ENCODE results near the gene GOLGA3.
A peak's percentile ranks its signal among the peaks of the same experiment; 100 is the strongest.
"Not testable (repeated sequence)": the region's sequence is repeated elsewhere in the genome, so short reads cannot be mapped to it uniquely, and the experiment has no call there.

The GOLGA3 gene

DNA sequence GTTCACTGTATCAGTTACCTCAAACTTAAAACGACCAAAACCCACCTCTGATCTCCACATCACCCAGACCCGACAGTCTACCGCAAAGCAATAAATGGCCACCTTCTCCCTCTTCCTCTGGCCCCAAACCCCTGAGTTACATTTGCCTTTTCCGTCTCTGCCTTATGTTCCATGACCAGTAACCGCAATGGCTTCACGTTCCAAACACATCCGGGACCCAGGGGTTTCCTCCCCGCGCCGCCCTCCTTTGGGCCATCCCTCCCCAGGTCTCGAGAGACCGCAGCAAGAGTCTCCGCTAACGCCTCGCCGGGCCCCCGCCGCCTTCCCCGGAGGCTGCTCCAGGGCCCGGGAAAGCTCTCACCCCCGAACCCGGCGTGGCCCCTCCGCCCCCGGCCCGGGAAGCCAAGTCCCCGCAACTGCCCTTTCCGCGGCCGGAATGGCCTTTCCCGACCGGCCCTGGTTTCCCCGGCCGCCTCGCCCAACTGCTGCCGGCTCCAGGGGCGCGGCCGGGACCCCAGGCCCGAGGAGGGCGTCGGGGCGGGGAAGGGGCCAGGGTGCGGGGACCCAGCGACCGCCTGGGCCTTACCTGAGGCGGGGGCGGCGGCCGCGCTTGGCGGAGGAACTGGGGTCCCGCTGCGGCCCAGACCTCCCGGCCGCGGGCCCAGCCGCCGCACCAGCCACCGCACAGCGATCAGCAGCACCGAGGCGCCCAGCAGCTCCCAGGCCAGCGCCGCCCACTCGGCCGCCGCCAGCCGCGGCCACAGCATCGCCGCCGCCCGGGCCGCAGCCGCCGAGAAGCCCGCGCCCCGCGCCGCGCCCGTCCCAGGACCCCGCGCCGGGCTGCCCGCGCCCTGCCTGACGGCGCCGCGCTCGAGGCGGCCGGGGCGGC lies 67.4 kb downstream of the GOLGA3 start, which contains the start of gene ANKLE2:
TSS of gene ANKLE2 (minus strand) at position 801 of the 889 bp plus-strand sequence. CDS start at position 767, 34 bp downstream.
- peaks cover 4% of the 10 kb centered on the region; the same call in 1 of the 2 replicates for H3K4me1 ChIP-seq (ENCODE audit: insufficient read depth, low read length)
- WGBS: under 1% methylated on average over 97 of the region's 97 CpGs
- H3K9ac ChIP-seq (ENCODE audit: low read depth, low read length): peak within 1 kb of the TSS; percentile 92
- H3K9me3 ChIP-seq (ENCODE audit: insufficient read depth, low read depth, low read length): no peaks in the 10 kb centered on the region
- peaks cover 21% of the 10 kb centered on the region for H3K36me3 ChIP-seq (ENCODE audit: insufficient read depth, low read length)
- peak within 1 kb of the TSS; percentile 96 for H3K27ac ChIP-seq (ENCODE audit: low read depth, low read length)
- no peaks in the 10 kb centered on the region for H3K27me3 ChIP-seq (ENCODE audit: insufficient read depth, low read length)
- peak within 1 kb of the TSS; percentile 94 for H3K4me3 ChIP-seq (ENCODE audit: low read length)

DNA sequence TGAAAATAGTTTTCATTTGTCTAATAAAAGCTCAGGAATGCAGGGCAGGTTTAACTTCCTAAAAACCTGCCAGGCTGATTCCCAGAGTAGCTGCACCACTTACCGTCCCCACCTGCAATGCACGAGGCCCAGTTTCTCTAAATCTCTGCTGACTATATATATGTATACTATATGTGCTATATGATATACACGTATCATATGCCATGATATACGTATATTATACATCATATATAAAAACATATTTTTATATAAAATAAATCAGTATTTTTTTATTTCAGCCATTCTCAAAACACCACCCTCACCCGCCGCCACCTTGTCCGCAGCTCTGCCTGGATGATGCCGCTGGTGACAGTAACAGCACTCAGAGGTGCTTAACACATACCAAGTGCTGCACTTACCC lies 69.3 kb downstream of the GOLGA3 start:
- H3K36me3 ChIP-seq (ENCODE audit: insufficient read depth, low read length): peaks cover 29% of the 10 kb centered on the region
- H3K27me3 ChIP-seq (ENCODE audit: insufficient read depth, low read length): no peaks in the 10 kb centered on the region
- no peak overlapping the region for H3K9ac ChIP-seq (ENCODE audit: low read depth, low read length)
- H3K4me3 ChIP-seq (ENCODE audit: low read length): no peak overlapping the region
- peaks cover 4% of the 10 kb centered on the region; the same call in 1 of the 2 replicates for H3K4me1 ChIP-seq (ENCODE audit: insufficient read depth, low read length)
- 95% methylated on average over 5 of the region's 8 CpGs for WGBS
- H3K27ac ChIP-seq (ENCODE audit: low read depth, low read length): no peak overlapping the region
- no peaks in the 10 kb centered on the region for H3K9me3 ChIP-seq (ENCODE audit: insufficient read depth, low read depth, low read length)

DNA sequence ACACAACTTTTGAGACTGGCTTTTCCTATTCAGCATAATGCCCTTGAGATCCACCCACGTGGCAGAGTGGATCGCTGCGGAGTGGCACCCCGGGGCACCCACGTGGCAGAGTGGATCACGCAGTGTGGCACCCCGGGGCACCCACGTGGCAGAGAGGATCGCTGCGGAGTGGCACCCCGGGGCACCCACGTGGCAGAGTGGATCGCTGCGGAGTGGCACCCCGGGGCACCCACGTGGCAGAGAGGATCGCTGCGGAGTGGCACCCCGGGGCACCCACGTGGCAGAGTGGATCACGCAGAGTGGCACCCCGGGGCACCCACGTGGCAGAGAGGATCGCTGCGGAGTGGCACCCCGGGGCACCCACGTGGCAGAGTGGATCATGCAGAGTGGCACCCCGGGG lies 69.8 kb downstream of the GOLGA3 start:
- H3K9ac ChIP-seq (ENCODE audit: low read depth, low read length); H3K9me3 ChIP-seq (ENCODE audit: insufficient read depth, low read depth, low read length); H3K27me3 ChIP-seq (ENCODE audit: insufficient read depth, low read length); H3K4me3 ChIP-seq (ENCODE audit: low read length); H3K4me1 ChIP-seq (ENCODE audit: insufficient read depth, low read length); H3K27ac ChIP-seq (ENCODE audit: low read depth, low read length): not testable (repeated sequence)
- H3K36me3 ChIP-seq (ENCODE audit: insufficient read depth, low read length): peaks cover 34% of the 10 kb centered on the region
- WGBS: 93% methylated on average over 20 of the region's 28 CpGs

DNA sequence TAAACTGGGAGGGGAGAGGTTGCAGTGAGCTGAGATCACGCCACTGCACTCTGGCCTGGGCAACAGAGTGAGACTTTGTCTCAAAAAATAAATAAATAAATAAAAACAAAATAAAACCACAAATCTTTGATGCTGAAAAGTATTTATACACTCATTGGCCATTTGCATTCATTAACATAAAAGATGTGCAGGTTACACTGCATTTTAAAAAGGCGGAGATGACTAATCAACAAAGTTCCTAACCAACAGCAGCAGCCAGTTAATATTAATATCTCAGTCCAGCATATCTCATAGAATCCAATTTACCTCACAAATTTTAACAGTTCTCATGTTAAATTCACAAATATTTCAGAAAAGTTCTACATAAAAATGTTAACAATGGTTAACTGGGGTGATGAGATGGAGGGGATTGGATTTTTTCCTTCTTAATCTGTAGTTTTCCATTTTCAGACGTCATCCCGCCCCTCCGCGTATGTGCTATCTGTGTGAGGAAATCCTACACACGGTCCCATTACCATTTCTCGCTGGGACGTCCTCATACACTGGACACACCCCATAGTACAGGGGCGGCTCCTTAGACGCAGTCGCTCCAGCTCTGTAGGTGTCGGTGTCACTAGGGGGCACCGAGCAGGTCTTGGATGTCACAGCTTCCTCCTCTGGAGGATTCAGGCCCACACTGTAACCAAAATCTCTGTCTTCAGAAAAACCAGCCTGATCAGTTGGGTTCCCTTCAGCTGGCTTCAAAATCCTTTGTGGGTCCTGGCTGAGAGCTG lies 74.3 kb downstream of the GOLGA3 start:
- no peak overlapping the region for H3K4me3 ChIP-seq (ENCODE audit: low read length)
- H3K9me3 ChIP-seq (ENCODE audit: insufficient read depth, low read depth, low read length): no peaks in the 10 kb centered on the region
- no peaks in the 10 kb centered on the region for H3K4me1 ChIP-seq (ENCODE audit: insufficient read depth, low read length)
- no peak overlapping the region for H3K9ac ChIP-seq (ENCODE audit: low read depth, low read length)
- WGBS: 92% methylated on average over 14 of the region's 14 CpGs
- H3K27ac ChIP-seq (ENCODE audit: low read depth, low read length): no peak overlapping the region
- peaks cover 74% of the 10 kb centered on the region for H3K36me3 ChIP-seq (ENCODE audit: insufficient read depth, low read length)
- H3K27me3 ChIP-seq (ENCODE audit: insufficient read depth, low read length): no peaks in the 10 kb centered on the region

DNA sequence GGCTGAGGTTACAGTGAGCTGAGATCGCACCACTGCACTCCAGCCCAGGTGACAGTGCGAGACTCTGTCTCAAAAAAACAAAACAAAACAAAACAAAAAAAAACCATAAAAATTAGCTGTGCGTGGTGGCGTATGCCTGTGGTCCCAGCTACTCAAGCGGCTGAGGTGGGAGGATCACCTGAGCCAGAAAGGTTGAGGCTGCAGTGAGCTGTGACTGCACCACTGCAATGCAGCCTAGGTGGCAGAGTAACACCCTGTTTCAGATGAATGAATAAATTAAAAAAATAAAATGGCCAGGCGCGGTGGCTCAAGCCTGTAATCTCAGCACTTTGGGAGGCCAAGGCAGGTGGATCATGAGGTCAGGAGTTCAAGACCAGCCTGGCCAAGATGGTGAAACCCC lies 75.0 kb downstream of the GOLGA3 start:
- H3K36me3 ChIP-seq (ENCODE audit: insufficient read depth, low read length): peaks cover 77% of the 10 kb centered on the region
- H3K4me3 ChIP-seq (ENCODE audit: low read length): not testable (repeated sequence)
- over 99% methylated on average over 7 of the region's 7 CpGs for WGBS

DNA sequence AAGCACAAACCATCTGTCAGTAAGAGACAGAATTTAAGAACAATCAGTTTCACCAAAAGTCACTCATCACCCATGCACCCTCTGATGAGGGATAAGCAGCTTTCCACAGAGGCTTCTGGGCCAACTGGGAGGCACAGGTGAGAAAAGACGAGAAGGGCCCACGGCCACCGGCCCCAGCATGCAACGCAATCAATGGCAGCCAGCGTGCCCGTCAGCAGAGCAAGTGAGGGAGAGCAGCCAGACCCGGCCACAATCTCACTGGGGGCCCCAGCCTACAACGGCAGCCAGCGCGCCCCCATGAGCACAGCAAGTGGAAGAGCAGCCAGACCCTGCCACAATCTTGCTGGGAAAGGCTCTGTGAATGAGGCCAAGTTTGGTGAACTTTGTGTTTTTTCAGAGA lies 80.3 kb downstream of the GOLGA3 start:
- no peak overlapping the region for H3K27ac ChIP-seq (ENCODE audit: low read depth, low read length)
- no peaks in the 10 kb centered on the region for H3K27me3 ChIP-seq (ENCODE audit: insufficient read depth, low read length)
- no peaks in the 10 kb centered on the region for H3K9me3 ChIP-seq (ENCODE audit: insufficient read depth, low read depth, low read length)
- H3K4me3 ChIP-seq (ENCODE audit: low read length): no peak overlapping the region
- H3K36me3 ChIP-seq (ENCODE audit: insufficient read depth, low read length): peaks cover 98% of the 10 kb centered on the region
- no peak overlapping the region for H3K9ac ChIP-seq (ENCODE audit: low read depth, low read length)
- H3K4me1 ChIP-seq (ENCODE audit: insufficient read depth, low read length): no peaks in the 10 kb centered on the region
- WGBS: 92% methylated on average over 10 of the region's 10 CpGs

More for the DNA sequence above, 75.0 kb downstream of the GOLGA3 start:
- H3K9ac ChIP-seq (ENCODE audit: low read depth, low read length); H3K9me3 ChIP-seq (ENCODE audit: insufficient read depth, low read depth, low read length); H3K27me3 ChIP-seq (ENCODE audit: insufficient read depth, low read length); H3K27ac ChIP-seq (ENCODE audit: low read depth, low read length); H3K4me1 ChIP-seq (ENCODE audit: insufficient read depth, low read length): not testable (repeated sequence)

DNA sequence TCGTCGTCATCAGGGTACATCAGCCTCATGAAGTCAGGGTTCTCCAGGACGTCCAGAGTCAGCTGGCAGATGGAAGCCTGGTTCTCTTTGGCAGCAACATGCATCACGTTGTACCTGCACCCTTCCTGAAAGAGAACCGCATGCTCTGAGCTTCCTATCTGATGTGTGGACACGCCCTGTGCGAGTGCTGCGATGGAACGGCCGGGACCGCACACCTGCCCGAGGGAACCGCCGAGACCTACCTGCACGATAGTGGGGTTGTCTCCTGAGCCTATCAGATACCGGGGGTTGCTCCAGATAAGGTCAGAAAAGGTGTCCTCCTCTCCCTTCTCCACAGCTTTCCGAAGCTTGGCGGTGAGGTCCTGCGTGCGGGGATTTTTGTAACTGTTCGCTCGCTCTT lies 80.8 kb downstream of the GOLGA3 start:
- Histone ChIP-seq H3K9me3 (ENCODE audit: insufficient read depth, low read depth, low read length) (no peaks in the 10 kb centered on the region), H3K27me3 (ENCODE audit: insufficient read depth, low read length) (no peaks in the 10 kb centered on the region), H3K9ac (ENCODE audit: low read depth, low read length) (no peak overlapping the region), H3K36me3 (ENCODE audit: insufficient read depth, low read length) (peaks cover 98% of the 10 kb centered on the region), H3K4me1 (ENCODE audit: insufficient read depth, low read length) (no peaks in the 10 kb centered on the region), H3K4me3 (ENCODE audit: low read length) (no peak overlapping the region), H3K27ac (ENCODE audit: low read depth, low read length) (no peak overlapping the region)
- WGBS: 96% methylated on average over 22 of the region's 22 CpGs

DNA sequence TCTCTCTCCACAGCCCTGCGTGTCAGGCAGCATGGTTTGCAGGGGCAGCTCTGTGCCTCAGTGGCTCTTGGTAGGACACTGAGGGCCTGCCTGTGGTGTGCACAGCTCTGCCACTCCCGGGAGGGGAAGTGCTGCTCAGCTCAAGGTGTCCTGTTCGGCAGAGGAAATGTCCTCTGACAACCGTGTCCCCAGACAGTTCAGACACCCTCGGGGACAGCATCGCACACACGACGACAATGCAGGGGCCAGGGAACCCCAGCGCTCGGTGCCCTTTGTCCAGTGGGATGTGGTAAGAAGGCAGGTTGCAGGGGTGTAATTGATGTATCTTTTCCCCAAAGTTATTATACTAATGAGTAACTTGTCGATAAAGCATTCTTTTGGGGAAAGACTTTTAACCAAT lies 81.3 kb downstream of the GOLGA3 start:
- H3K27ac ChIP-seq (ENCODE audit: low read depth, low read length): no peak overlapping the region
- 99% methylated on average over 11 of the region's 11 CpGs for WGBS
- no peak overlapping the region for H3K4me3 ChIP-seq (ENCODE audit: low read length)
- no peaks in the 10 kb centered on the region for H3K4me1 ChIP-seq (ENCODE audit: insufficient read depth, low read length)
- H3K27me3 ChIP-seq (ENCODE audit: insufficient read depth, low read length): no peaks in the 10 kb centered on the region
- peaks cover 98% of the 10 kb centered on the region for H3K36me3 ChIP-seq (ENCODE audit: insufficient read depth, low read length)
- H3K9me3 ChIP-seq (ENCODE audit: insufficient read depth, low read depth, low read length): no peaks in the 10 kb centered on the region
- no peak overlapping the region for H3K9ac ChIP-seq (ENCODE audit: low read depth, low read length)

DNA sequence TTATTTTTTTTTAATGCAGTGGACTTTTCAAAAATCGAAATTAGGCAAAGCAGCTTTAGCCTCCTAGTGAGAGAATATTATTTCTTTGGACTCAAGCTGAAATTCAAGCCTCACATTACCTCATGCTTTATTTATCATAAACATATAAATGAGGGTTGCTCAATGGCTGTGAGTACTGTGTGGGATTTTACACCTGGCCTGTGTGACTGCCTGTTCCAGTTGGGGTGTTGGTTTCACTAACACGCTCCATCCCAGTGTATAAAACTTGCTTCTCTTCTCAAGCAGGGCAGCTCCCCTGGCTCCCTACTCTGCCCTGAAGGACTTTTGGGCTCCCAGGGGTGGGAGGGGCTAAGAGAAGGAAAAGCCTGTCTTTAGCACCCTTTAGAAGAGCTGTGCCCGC lies 82.1 kb downstream of the GOLGA3 start:
- H3K27ac ChIP-seq (ENCODE audit: low read depth, low read length): no peak overlapping the region
- peaks cover 98% of the 10 kb centered on the region for H3K36me3 ChIP-seq (ENCODE audit: insufficient read depth, low read length)
- WGBS: 97% methylated on average over 2 of the region's 3 CpGs
- no peaks in the 10 kb centered on the region for H3K4me1 ChIP-seq (ENCODE audit: insufficient read depth, low read length)
- H3K27me3 ChIP-seq (ENCODE audit: insufficient read depth, low read length): no peaks in the 10 kb centered on the region
- H3K9ac ChIP-seq (ENCODE audit: low read depth, low read length): no peak overlapping the region
- H3K9me3 ChIP-seq (ENCODE audit: insufficient read depth, low read depth, low read length): no peaks in the 10 kb centered on the region
- H3K4me3 ChIP-seq (ENCODE audit: low read length): no peak overlapping the region

DNA sequence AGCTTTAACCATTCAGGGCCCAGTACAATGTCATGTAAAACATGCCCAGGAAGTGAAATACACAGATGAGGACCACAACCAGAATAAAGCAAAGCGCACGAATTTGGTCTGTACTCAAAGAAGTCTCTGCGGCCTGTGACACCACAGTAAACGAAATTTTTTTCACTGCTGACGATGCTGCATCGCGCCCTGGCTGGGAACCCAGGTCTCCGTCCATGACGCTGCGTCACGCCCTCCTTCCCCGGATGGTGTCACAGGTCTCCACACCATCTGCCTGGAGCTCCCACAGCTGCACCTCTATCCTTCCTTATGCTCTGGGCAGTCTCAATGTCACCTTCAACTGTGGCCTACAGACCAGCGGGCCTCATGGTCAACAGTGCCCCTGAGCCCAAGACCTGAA lies 84.8 kb downstream of the GOLGA3 start:
- no peak overlapping the region for H3K4me3 ChIP-seq (ENCODE audit: low read length)
- H3K27me3 ChIP-seq (ENCODE audit: insufficient read depth, low read length): no peaks in the 10 kb centered on the region
- H3K9ac ChIP-seq (ENCODE audit: low read depth, low read length): no peak overlapping the region
- no peak overlapping the region for H3K27ac ChIP-seq (ENCODE audit: low read depth, low read length)
- WGBS: 94% methylated on average over 13 of the region's 13 CpGs
- H3K36me3 ChIP-seq (ENCODE audit: insufficient read depth, low read length): peaks cover 98% of the 10 kb centered on the region
- no peaks in the 10 kb centered on the region for H3K9me3 ChIP-seq (ENCODE audit: insufficient read depth, low read depth, low read length)
- no peaks in the 10 kb centered on the region for H3K4me1 ChIP-seq (ENCODE audit: insufficient read depth, low read length)

DNA sequence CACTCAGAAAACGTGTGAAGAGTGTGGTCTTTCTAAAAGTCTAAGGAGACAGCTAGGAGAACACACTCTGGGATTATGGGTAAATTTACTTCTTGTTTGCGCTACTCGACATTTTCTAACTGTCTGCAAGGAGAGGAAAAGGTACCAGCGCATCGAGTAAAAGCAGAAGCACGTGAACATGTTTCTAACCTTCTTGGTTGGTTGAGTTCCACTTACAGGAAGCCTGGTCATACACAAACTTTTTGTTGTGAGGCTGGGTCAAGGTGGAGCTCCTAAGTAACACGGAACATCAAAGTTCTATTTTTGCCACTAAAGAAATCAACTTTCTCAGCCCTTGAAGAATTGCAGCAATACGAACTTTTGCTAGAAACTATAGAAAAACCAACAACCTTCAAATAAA lies 87.0 kb downstream of the GOLGA3 start:
- Histone ChIP-seq H3K4me3 (ENCODE audit: low read length) (no peak overlapping the region), H3K27me3 (ENCODE audit: insufficient read depth, low read length) (no peaks in the 10 kb centered on the region), H3K9me3 (ENCODE audit: insufficient read depth, low read depth, low read length) (no peaks in the 10 kb centered on the region), H3K4me1 (ENCODE audit: insufficient read depth, low read length) (no peaks in the 10 kb centered on the region), H3K27ac (ENCODE audit: low read depth, low read length) (no peak overlapping the region), H3K9ac (ENCODE audit: low read depth, low read length) (no peak overlapping the region), H3K36me3 (ENCODE audit: insufficient read depth, low read length) (peaks cover 95% of the 10 kb centered on the region)
- 96% methylated on average over 8 of the region's 8 CpGs for WGBS

Measured in HUES64 (cell line).